ENCODE results near the gene SP1.
"Not testable (repeated sequence)": the region's sequence is repeated elsewhere in the genome, so short reads cannot be mapped to it uniquely, and the experiment has no call there.

The SP1 gene

DNA sequence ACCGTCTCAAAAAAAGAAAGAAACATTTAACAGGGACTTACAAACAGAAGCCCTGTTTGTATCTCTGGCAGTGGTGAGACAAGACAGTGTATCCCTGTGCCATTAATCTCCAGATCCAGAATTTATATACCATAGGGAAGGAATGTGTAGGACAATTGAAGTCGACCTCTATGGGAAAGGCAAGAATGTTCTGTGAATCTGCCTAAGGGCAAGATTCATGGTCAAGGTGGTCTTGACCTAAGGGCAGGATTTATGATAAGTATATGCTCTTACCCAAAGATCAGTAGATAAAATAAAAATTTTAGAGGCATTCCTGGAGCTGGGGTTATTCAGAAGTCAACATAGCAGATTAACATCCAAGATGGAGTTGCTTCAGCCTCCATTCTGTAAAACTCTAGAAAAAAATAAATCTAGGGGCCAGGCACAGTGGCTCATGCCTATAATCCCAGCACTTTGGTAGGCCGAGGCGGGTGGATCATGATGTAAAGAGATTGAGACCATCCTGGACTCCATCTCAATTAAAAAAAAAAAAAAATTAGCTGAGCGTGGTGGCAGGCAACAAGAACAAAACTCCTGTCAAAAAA lies 21.0 kb upstream of the SP1 start:
- DNase-seq (ENCODE audit: low read depth in 2 of 3, low spot score in 2 of 3): no peak

DNA sequence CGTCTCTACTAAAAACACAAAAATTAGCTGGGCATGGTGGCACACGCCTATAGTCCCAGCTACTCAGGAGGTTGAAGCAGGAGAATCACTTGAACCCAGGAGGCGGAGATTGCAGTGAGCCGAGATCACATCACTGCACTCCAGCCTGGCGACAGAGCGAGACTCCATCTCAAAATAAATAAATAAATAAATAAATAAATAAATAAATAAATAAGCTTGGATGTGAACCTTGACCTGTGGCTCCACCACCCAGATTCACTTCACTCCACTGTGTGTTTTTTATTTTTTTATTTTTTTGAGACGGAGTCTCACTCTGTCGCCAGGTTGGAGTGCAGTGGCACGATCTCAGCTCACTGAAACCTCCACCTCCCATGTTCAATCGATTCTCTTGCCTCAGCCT lies 18.3 kb upstream of the SP1 start:
- not testable (repeated sequence) for DNase-seq (ENCODE audit: low read depth in 2 of 3, low spot score in 2 of 3)

DNA sequence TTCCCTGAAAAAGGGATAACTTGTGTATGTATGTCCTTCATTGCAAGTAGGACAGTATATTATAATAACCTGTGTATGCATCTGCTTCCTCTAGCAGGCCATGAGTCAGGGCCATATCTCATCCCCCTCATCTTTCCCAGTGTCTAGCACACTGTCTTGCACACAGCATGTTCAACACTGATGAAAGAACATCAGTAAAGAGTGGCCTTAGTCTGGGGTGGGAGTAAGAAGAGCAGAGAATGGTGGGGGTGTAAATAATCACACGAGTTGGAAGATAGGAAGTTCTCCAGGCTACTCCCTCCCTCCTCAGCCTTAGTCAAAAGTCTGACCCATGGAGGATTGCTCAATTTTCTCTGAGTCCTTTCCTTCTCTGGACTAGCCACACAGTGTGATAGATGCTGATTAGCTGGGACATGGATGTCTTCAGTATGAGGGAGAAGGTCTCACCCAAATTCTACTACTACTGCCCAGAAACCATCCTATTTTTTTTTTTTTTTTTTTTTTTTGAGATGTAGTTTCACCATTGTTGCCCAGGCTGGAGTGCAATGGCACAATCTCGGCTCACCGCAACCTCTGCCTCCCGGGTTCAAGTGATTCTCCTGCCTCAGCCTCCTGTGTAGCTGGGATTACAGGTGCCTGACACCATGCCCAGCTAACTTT lies 14.6 kb upstream of the SP1 start:
- no peak for DNase-seq (ENCODE audit: low read depth in 2 of 3, low spot score in 2 of 3)

DNA sequence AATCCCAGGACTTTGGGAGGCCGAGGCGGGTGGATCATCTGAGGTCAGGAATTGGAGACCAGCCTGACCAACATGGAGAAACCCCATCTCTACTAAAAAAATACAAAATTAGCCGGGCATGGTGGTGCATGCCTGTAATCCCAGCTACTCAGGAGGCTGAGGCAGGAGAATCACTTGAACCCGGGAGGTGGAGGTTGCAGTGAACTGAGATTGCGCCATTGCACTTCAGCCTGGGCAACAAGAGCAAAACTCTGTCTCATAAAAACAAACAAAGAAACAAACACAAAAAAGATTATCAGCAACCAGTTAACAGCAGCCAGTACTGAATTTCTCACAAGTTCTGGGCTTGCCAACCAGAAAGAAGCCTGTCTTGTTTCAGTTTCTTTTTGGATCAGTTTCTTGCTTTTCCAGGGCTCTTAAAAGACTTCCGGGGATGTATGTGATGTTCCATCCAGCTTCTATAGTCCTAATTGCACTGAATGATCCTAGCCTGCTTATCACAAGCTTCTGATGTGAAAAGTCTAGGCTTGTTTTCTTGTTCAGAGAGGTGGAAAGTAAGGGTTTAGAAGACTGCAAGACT lies 6.3 kb upstream of the SP1 start:
- DNase-seq (ENCODE audit: low read depth in 2 of 3, low spot score in 2 of 3): not testable (repeated sequence)

DNA sequence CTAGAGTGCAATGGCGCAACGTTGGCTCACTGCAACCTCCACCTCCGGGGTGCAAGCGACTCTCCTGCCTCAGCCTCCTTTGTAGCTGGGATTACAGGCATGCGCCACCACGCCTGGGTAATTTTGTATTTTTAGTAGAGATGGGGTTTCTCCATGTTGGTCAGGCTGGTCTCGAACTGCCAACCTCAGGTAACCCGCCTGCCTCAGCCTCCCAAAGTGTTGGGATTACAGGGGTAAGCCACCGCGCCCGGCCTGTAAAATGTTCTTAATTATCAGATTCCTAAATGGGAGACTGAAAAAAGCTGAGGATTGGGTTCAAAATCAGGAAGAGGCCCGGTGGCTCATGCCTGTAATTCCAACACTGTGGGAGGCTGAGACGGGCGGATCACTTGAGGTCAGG lies 5.7 kb upstream of the SP1 start:
- not testable (repeated sequence) for DNase-seq (ENCODE audit: low read depth in 2 of 3, low spot score in 2 of 3)

DNA sequence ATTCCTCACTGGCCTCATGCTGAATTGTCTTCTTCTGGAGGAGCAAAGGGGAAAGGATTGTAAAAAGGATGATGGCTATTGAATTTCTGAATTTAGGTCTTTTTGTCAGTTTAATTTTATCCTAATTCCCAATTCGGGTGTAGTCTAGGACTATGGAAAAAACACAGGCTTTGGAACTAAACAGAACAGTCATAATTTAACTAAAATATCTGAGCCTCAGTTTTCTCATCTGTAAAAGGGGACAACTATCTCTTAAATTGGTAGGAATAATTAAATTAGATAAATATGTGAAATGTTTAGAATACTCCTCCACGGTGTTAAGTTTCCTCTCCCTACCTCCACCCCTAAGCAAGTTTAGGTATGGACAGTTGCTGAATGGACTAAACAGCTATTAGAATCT lies 3.2 kb upstream of the SP1 start:
- DNase-seq (ENCODE audit: low read depth in 2 of 3, low spot score in 2 of 3): no peak

DNA sequence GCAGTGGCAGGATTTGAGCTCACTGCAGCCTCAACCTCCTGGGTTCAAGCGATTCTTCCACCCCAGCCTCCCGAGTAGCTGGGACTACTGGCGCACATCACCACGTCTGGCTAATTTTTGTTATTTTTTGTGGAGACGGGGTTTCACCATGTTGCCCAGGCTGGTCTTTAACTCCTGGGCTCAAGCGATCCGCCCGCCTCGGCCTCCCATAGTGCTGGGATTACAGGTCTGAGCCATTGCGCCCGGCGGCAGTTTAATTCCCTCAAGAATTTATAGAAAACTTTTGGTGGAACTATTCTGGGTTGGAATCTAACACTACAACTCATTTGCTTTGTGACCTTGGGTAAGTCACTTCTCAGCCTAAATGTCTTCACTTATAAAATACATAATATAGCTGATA lies 1.8 kb upstream of the SP1 start:
- no peak for DNase-seq (ENCODE audit: low read depth in 2 of 3, low spot score in 2 of 3)

DNA sequence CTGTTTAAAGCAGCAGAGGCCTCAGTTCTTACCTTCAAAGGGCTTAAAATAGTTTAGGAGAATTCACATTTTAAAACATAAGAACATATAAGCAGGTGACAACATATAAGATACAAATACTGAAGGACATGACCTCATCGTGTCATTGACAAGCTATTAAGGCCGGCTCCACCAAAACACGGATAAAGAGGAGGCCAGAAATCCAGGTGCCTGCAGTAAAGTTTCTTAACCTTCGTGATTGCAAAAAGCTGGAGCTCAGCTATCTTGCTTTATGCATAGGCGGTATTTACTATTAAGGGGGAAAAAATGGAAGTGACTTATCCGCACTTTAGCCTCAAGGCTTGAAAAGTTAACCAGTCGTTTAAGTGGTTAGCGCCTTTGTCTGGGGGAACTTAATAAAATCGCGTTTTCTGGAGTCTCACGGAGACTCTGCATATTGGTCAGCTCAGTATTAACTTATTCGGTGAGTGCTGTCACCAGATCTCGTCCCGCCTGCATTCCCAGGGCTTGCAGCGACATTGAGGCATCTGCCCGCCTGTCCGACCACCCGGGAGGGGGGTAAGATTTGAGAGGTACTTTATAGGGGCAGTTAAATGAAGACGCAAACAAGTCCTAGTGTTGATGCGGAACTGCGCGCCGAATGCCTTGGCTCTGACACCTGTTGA lies 1.1 kb upstream of the SP1 start:
- DNase-seq (ENCODE audit: low read depth in 2 of 3, low spot score in 2 of 3): no peak

DNA sequence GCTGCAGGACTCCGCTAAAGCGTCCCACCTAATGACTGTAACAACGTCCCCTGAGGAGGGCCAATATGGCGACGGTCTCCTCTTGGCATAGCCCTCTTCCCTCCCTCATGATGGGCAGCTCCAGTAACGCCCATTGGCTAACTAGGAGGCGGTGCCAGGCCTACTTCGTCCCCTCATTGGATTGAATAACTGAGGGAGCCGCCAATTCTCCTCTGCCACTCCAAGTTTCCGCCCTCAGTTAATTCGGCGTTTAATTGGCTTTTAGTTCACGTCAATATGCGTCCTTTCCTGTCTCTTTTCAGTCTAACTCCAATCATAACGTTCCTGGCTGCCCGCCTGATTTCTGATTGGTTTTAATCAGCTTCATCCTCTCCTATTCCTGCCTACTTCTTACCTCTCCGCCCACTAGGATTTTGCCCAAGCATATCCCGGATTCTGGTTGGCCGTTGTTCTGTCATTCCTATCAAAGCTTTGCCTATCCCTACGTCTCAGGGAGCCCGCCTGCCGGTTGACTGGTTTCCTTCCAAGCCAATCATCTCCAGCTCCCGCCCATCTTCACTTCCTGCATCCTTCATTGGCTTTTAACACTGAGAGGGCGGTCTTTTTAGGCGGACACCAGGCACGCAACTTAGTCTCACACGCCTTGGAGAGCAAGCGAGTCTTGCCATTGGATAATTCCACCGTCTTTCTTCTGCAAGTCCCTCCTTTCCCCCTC lies 430 bp upstream of the SP1 start:
- DNase-seq (ENCODE audit: low read depth in 2 of 3, low spot score in 2 of 3): peak; percentile 51 to 95 (median 94)

DNA sequence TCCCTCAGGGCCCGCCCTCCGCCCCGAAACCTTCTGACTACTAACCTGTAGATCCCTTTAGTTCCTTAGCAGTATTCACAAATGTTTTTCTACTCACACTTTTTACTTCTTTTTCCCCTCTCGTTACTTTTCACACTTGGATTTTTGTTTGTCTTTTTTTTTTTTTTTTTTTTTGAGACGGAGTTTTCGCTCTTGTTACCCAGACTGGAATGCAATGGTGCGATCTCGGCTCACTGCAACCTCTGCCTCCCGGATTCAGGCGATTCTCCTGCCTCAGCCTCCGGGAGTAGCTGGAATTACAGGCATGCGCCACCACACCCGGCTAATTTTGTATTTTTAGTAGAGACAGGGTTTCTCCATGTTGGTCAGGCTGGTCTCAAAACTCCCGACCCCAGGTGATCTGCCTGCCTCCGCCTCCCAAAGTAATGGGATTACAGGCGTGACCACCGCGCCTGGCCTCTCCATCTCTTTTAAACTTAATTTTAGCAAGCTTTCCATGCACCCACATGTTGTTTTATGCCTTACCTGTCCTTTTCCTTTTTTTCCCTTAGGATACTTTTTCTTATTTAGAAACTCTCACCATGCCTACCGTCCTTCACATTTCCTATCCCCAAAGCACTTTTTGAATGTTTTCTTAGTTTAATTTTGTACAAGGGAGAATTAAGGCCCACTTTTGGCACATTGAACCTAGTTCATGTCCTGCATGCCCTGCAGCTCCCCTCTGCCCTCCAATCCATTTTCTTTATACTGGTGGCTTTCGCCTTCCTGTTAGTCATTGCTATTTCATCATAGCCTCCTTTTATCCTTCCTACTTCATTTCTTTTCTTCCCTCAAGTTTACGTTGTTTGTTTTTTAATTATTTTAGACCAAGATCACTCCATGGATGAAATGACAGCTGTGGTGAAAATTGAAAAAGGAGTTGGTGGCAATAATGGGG lies 1.1 kb downstream of the SP1 start:
- no peak for DNase-seq (ENCODE audit: low read depth in 2 of 3, low spot score in 2 of 3)

DNA sequence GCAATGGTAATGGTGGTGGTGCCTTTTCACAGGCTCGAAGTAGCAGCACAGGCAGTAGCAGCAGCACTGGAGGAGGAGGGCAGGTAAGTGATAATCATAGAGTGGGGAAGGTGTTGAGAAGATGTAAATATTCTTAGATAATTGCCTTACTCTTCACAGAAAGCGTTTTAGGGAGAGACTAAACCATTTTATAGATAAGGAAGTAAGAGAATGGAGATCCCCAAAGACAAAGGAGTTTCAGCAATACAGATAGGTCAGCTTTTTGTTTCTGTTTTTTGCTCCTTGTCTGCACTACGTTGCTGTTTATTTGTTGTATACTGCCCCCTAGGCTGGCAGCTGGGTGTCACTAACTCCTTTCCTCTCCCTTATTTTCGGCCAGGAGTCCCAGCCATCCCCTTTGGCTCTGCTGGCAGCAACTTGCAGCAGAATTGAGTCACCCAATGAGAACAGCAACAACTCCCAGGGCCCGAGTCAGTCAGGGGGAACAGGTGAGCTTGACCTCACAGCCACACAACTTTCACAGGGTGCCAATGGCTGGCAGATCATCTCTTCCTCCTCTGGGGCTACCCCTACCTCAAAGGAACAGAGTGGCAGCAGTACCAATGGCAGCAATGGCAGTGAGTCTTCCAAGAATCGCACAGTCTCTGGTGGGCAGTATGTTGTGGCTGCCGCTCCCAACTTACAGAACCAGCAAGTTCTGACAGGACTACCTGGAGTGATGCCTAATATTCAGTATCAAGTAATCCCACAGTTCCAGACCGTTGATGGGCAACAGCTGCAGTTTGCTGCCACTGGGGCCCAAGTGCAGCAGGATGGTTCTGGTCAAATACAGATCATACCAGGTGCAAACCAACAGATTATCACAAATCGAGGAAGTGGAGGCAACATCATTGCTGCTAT lies 2.0 kb downstream of the SP1 start:
- no peak for DNase-seq (ENCODE audit: low read depth in 2 of 3, low spot score in 2 of 3)

DNA sequence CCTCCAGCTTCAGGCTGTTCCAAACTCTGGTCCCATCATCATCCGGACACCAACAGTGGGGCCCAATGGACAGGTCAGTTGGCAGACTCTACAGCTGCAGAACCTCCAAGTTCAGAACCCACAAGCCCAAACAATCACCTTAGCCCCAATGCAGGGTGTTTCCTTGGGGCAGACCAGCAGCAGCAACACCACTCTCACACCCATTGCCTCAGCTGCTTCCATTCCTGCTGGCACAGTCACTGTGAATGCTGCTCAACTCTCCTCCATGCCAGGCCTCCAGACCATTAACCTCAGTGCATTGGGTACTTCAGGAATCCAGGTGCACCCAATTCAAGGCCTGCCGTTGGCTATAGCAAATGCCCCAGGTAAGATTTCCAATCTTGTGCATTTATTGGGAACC lies 3.3 kb downstream of the SP1 start:
- DNase-seq (ENCODE audit: low read depth in 2 of 3, low spot score in 2 of 3): no peak

DNA sequence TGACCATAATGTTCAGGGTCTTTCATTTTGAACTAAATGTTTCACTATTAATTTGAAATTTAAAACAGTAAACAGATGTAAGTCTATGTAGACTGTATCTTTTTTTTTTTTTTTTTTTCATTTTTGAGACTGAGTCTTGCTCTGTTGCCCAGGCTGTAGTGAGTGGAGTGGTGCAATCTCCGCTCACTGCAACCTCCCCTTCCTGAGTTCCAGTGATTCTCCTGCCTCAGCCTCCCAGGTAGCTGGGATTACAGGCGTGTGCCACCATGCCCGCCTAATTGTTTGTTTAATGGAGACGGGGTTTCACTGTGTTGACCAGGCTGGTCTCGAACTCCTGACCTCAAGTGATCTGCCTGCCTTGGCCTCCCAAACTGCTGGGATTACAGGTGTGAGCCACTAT lies 6.4 kb downstream of the SP1 start:
- not testable (repeated sequence) for DNase-seq (ENCODE audit: low read depth in 2 of 3, low spot score in 2 of 3)

DNA sequence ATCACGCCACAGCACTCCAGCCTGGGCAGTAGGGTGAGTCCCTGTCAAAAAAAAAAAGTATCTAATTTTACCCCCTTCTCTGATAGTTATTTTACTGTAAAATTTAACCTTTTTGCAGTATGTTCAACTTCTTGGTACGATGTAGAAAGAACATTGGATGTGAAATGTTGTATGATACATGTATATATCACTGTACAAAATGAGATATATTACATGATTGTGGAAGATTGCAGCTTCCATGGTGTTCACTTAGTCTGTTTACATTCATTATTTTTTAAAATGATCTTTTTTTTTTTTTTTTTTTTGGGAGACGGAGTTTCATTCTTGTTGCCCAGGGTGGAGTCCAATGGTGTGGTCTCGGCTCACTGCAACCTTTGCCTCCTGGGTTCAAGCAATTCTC lies 9.0 kb downstream of the SP1 start:
- DNase-seq (ENCODE audit: low read depth in 2 of 3, low spot score in 2 of 3): no peak

DNA sequence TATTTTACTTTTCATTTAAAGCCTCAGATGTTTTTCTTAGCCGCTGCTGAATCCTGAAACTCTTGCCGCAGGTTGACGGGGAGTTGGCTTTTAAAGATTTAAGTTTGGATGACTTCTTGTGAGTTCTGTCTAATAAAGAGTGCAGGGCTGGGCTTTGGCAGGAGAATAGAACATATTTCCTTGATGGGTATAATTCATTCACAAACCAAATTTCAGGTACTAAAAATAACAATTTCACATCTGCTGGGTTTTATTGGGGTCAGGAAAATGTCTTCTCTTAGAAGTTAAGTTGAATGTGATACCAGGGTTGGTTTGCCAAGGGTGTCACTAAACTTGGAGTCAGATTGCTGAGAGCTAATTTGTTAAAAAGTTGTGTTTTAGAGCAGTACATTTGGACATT lies 9.7 kb downstream of the SP1 start:
- no peak for DNase-seq (ENCODE audit: low read depth in 2 of 3, low spot score in 2 of 3)

DNA sequence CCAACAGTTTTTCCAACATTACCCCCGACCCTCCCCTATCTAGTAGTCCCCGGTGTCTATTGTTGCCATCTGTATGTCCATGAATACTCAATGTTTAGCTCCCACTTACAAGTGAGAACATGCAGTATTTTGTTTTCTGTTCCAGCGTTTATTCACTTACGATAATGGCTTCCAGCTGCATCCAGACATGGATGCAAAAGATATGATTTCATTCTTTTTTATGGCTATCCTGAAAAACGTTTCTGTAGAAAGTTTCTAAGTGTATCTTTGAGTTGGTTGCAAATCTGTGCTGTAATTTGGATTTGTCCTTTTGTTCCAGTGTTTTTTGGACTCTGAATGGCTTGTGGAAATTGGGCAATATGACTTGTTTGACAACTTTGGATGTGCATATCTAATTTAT lies 11.7 kb downstream of the SP1 start:
- DNase-seq (ENCODE audit: low read depth in 2 of 3, low spot score in 2 of 3): no peak

DNA sequence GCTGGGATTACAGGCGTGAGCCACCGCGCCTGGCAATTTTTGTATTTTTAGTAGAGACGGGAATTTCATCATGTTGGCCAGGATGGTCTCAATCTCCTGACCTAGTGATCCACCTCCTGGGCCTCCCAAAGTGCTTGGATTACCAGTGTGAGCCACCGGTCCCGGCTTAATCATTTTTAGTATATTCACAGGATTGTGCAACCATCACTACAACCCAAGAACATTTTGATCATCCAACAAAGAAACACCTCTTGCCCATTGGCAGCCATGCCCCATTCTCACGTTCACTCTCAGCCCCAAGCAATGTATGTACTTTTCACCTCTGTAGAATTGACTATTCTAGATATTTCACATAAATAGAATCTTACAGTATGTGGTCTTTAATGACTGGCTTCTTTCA lies 19.9 kb downstream of the SP1 start:
- DNase-seq (ENCODE audit: low read depth in 2 of 3, low spot score in 2 of 3): no peak

DNA sequence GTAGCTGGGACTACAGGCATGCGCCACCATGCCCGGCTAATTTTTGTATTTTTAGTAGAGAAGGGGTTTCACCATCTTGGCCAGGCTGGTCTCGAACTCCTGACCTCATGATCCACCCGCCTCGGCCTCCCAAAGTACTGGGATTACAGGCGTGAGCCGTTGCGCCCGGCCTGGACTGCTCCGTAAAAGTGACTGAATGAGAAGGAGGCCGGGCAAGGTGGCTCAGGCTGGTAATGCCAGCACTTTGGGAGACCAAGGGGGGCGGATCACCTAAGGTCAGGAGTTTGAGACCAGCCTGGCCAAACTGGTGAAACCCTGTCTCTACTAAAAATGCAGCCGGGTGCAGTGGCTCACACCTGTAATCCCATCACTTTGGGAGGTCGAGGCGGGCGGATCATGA lies 22.4 kb downstream of the SP1 start:
- DNase-seq (ENCODE audit: low read depth in 2 of 3, low spot score in 2 of 3): not testable (repeated sequence)

DNA sequence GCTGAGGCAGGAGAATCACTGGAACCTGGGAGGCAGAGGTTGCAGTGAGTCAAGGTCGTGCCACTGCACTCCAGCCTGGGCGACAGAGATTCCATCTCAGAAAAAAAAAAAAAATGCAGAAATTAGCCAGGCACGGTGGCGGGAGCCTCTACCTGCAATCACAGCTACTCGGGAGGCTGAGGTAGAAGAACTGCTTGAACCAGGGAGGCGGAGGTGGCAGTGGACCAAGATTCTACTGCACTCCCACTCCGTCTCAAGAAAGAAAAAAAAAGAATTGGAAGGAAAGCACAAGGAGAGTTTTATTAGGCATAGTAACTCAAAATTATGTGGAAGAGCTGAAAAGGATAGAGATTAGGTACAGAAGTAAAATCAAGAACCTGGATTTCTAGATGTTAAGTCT lies 22.9 kb downstream of the SP1 start:
- no peak for DNase-seq (ENCODE audit: low read depth in 2 of 3, low spot score in 2 of 3)

DNA sequence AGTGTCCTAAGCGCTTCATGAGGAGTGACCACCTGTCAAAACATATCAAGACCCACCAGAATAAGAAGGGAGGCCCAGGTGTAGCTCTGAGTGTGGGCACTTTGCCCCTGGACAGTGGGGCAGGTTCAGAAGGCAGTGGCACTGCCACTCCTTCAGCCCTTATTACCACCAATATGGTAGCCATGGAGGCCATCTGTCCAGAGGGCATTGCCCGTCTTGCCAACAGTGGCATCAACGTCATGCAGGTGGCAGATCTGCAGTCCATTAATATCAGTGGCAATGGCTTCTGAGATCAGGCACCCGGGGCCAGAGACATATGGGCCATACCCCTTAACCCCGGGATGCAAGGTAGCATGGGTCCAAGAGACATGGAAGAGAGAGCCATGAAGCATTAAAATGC lies 31.0 kb downstream of the SP1 start:
- no peak for DNase-seq (ENCODE audit: low read depth in 2 of 3, low spot score in 2 of 3)

All from activated CD8-positive, alpha-beta memory T cell treated with anti-CD3 and anti-CD28 coated beads for 48 hours (primary cell).